PFSK-1 (cell line): Measurements from ENCODE around the gene ILF3.

Source experiments
- POLR2AphosphoS5 ChIP-seq: IDR thresholded peaks from 2 replicates; pipeline ENCODE4 v1.6.1; 2012; ENCODE audit warnings: low read depth, mild to moderate bottlenecking, control low read depth, low read length, moderate library complexity
- TAF1 ChIP-seq: IDR thresholded peaks from 2 replicates; pipeline ENCODE4 v1.6.1; 2012; ENCODE audit warnings: low read length, control low read depth, borderline replicate concordance; ENCODE audit not compliant: insufficient read depth

DNA sequence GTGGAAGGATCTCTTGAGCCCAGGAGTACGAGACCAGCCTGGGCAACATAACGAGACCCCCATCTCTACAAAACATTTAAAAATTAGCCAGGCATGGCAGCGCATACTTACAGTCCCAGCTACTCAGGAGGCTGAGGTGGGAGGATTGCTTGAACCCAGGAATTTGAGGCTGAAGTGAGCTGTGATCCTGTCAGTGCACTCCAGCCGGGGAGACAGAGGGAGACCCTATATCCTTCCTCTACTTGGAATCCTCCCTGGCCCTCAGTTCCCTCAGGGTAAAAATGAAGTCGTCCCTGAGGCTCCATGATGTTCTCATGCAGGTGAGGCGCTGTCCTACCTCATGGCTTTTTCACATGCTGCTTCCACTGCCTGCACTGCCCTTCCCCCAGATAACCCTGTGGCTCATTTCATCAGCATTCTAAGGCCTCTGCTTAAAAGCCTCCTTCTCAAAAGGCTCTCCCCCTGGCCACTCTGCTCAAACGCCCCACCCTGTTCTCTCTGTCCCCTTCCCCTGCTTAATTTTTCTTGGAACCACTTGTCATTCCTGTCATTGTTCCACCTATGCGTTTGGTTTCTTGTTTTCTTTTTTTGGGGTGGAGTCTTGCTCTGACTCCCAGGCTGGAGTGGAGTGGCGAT, 82.9 kb downstream of the ILF3 start:
- TF ChIP-seq TAF1 (no peak), POLR2AphosphoS5 (no peak)
